Left lung (tissue), 10 donors: Measurements from ENCODE around the gene EIPR1. TPM values are rescaled to one million over a fixed set of nuclear protein-coding genes. Genes with fewer than 3 reads are reported as not detected.
"Not testable (repeated sequence)": the region's sequence is repeated elsewhere in the genome, so short reads cannot be mapped to it uniquely, and the experiment has no call there.

Experiments
- ATAC-seq: fragments of 200-7000 bp; cut with Tn5 transposase; one replicate; pipeline ENCODE4 v1.9.1; 2020; ENCODE audit warnings: moderate library complexity
- DNase-seq, 4 donors: peaks; one replicate each; pipeline ENCODE4 v3.0.0-alpha.2; 2013 to 2020
- H3K27ac ChIP-seq, 2 donors: fragments of 200-600 bp; sonication (generic) in 1 of 2; one replicate each; pipeline versions ENCODE4 v1.5.0 to v1.8.0; 2020 to 2021
- H3K27me3 ChIP-seq, 2 donors: fragments of 200-600 bp; sonication (generic) in 1 of 2; one replicate each; pipeline versions ENCODE4 v1.5.0 to v1.8.0; 2020 to 2021
- H3K36me3 ChIP-seq, 2 donors: fragments of 200-600 bp; sonication (generic) in 1 of 2; one replicate each; pipeline versions ENCODE4 v1.5.0 to v1.8.0; 2020 to 2021
- H3K4me1 ChIP-seq, 2 donors: fragments of 200-600 bp; one replicate each; pipeline ENCODE4 v1.8.0; 2021
- H3K4me3 ChIP-seq, 2 donors: fragments of 200-600 bp; sonication (generic) in 1 of 2; one replicate each; pipeline versions ENCODE4 v1.5.0 to v1.8.0; 2020 to 2021; ENCODE audit warnings: mild to moderate bottlenecking in 1 of 2
- H3K9me3 ChIP-seq, 2 donors: fragments of 200-600 bp; sonication (generic) in 1 of 2; one replicate each; pipeline versions ENCODE4 v1.5.0 to v1.8.0; 2020 to 2021
- CTCF ChIP-seq, 2 donors: fragments of 200-600 bp; sonication (generic) in 1 of 2; IDR thresholded peaks; one replicate each; pipeline versions ENCODE4 v1.5.0 to v1.8.0; 2021; ENCODE audit warnings: antibody characterized with exemption in 2 of 2
- intact Hi-C, 2 donors: fragments of 100-400 bp; cut with DNase I; formaldehyde crosslinking; loops; one replicate each; pipeline versions ENCODE4 v1.11.2 to v1.14.2; 2022
- polyA plus RNA-seq, 6 donors: library from polyadenylated mRNA; unstranded; fragments of 120-200 nt; gene quantifications; one replicate each; pipeline ENCODE4 v1.2.1, GENCODE V29; 2013; ENCODE audit not compliant: insufficient read length in 6 of 6
- total RNA-seq, 2 donors: library from RNA; stranded (reverse); fragmentation: NEBNext Ultra II Directional; extraction: Animal tissue kit (Norgen Biotek cat#: 25700); gene quantifications; one replicate each; pipeline ENCODE4 v1.2.1, GENCODE V29; 2021
- donor health status: DM: no; HTN: yes; CAD: no.
- donor health status: DM: no; HTN: no; CAD: no.

EIPR1 gene
- total and polyA plus RNA-seq, 8 donors, result 18.1 to 24.4 (median 21.0) TPM

DNA sequence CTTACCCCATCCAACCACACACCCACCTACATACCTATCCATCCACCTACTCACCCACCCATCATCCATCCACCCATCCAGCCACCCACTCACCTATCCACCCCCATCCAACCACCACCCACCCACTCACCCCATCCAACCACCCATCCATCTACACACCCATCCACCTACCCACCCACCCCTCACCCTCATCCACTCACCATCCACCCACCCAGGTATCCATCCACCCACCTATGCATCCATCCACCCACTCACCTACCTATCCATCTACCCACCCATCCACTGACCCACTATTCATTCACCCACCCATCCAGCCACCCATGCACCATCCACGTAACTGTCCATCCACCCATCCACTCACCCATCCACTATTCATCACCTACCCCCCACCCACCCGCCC lies 194.8 kb downstream of the EIPR1 start:
- H3K36me3 ChIP-seq, result peaks cover 0 to 23% of the 10 kb centered on the region in 2 donors
- TF ChIP-seq CTCF (IDR thresholded peaks at IDR 0.05), result no peak
- H3K9me3 ChIP-seq, result no peaks in the 10 kb centered on the region
- no peaks in the 10 kb centered on the region for H3K27me3 ChIP-seq
- H3K4me1 ChIP-seq, result no peaks in the 10 kb centered on the region
- no peak overlapping the region for H3K4me3 ChIP-seq
- intact Hi-C loops, result no loop called here
- H3K27ac ChIP-seq, result no peak overlapping the region
- DNase-seq (no peak), ATAC-seq (no peak)

- H3K9me3 ChIP-seq, result no peaks in the 10 kb centered on the region
- no peaks in the 10 kb centered on the region for H3K27me3 ChIP-seq
- H3K27ac ChIP-seq, result no peak overlapping the region
- no peak for DNase-seq
- no peaks in the 10 kb centered on the region for H3K4me1 ChIP-seq
- no peak overlapping the region for H3K4me3 ChIP-seq
- intact Hi-C loops, result no loop called here
- no peak for TF ChIP-seq CTCF (IDR thresholded peaks at IDR 0.05)
- no peak for ATAC-seq
- H3K36me3 ChIP-seq, result peaks cover 0 to 34% of the 10 kb centered on the region in 2 donors
Observed at GRCh38 chr2:3181416-3182010, 196.1 kb downstream of the EIPR1 start.

DNA sequence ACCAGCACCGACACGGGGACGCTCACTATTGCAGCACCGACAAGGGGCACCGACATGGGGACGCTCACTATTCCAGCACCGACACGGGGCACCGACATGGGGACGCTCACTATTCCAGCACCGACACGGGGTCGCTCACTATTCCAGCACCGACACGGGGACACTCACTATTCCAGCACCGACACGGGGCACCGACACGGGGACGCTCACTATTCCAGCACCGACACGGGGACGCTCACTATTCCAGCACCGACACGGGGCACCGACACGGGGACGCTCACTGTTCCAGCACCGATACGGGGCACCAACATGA lies 196.8 kb downstream of the EIPR1 start:
- H3K27ac ChIP-seq, H3K27me3 ChIP-seq, DNase-seq, H3K4me1 ChIP-seq, H3K4me3 ChIP-seq, H3K9me3 ChIP-seq, intact Hi-C loops, ATAC-seq: not testable (repeated sequence)
- peaks cover 0 to 33% of the 10 kb centered on the region in 2 donors for H3K36me3 ChIP-seq

GRCh38 chr2:3180082-3180908 lies 197.3 kb downstream of the EIPR1 start:
- TF ChIP-seq CTCF (IDR thresholded peaks at IDR 0.05), result no peak
- Histone ChIP-seq H3K4me1 (no peaks in the 10 kb centered on the region), H3K27ac (no peak overlapping the region), H3K4me3 (no peak overlapping the region), H3K9me3 (no peaks in the 10 kb centered on the region), H3K36me3 (peaks cover 0 to 28% of the 10 kb centered on the region in 2 donors), H3K27me3 (no peaks in the 10 kb centered on the region)
- no peak for DNase-seq
- intact Hi-C loops, result no loop called here
- no peak for ATAC-seq

DNA sequence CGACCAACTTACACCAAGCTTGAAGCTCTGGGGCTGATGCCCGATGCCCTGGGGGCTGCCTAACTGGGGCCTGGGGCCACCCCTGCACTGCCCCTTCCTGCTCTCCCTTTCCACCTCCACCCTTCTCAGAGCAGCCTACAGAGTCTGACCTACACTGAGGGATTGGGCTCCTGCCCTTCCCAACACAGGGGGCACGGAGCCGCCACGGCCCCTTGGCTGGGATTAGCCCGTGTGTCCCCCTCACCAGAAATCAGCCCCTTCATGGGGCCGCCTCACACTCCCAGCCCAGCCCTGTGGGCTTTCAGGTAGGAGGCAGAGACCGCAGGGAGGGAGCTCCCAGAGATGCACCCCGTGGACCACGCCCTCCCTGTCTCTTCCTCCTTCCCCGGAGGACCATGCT lies 198.0 kb downstream of the EIPR1 start:
- H3K27ac ChIP-seq, result no peak overlapping the region
- H3K27me3 ChIP-seq, result no peaks in the 10 kb centered on the region
- DNase-seq, result no peak
- no peaks in the 10 kb centered on the region for H3K9me3 ChIP-seq
- no peak for ATAC-seq
- H3K4me1 ChIP-seq, result no peaks in the 10 kb centered on the region
- H3K4me3 ChIP-seq, result no peak overlapping the region
- peaks cover 0 to 29% of the 10 kb centered on the region in 2 donors for H3K36me3 ChIP-seq
- TF ChIP-seq CTCF (IDR thresholded peaks at IDR 0.05), result no peak
- intact Hi-C loops, result no loop called here
